Measurements from ENCODE around the gene NINJ2.
"Not testable (repeated sequence)": the region's sequence is repeated elsewhere in the genome, so short reads cannot be mapped to it uniquely, and the experiment has no call there.

DNA sequence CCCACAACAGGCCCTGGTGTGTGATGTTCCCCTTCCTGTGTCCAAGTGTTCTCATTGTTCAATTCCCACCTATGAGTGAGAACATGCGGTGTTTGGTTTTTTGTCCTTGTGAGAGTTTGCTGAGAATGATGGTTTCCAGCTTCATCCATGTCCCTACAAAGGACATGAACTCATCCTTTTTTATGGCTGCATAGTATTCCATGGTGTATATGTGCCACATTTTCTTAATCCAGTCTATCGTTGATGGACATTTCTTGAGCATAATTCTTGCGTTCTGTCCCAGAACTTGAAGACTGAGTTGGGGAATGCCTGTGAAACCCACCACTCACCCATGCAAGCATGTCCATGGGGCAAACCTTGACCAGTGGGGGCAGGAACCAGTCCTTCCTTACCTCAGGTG, 44.8 kb upstream of the NINJ2 start:
- TF ChIP-seq CTCF, POLR2A (IDR thresholded peaks at IDR 0.05): not testable (repeated sequence)
